Measurements from ENCODE around the gene CLRN1.

The CLRN1 gene

DNA sequence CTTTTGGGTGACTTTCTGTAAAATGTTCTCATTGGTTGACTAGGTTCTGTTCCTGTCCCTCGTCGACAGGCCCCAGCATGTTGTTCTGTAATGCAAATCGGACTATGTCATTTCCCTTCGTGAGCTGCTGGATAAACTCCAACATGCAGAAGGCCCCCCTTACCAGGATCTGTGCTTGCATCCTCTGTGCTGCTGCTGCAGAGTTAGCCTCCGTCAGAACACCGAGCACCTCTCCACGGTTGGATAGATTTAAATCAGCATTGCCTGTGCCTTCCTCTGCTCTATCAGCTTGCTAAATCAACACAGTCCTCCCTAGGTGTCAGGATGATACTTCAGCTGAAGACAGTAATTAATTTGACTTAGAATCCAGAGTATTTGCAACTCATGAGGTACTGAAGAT is 54.6 kb downstream of the CLRN1 start:
- no peak for DNase-seq

DNA sequence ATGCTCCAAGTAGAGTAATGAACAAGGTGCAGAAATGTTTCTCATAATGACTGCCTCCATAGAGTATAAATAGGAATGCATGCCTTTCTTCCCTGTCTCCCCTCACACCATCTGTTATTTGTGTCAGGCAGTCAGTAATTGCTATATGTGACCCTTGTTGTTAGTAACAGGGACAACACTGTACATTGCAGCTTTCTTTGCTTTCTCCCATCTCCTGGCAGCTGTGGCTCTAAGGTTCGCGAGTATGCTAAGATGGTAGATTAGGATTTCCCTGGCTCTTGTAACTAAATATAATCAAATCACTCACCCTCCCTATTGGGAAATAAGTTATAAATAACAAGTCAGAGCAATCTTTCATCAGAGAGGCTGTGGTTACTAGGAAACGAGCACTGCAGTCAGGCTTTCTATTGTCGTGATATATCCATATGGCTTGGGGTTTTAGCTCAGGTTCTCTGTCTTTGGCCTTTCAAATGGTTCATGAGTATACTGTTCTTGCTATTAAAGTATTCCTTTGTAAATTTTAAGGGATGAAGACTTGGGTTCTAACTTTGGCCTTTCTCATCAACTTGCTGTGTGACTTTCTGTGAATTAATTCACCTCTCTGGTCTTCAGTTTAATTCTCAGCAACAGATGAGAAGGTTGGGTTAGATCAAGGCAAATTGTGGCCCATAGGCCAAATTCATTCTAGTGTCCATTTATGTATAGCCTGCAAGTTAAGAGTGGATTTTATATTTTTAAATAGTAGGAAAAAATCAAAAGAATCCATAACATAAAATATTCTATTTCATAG is 59.2 kb downstream of the CLRN1 start:
- no peak for DNase-seq

DNA sequence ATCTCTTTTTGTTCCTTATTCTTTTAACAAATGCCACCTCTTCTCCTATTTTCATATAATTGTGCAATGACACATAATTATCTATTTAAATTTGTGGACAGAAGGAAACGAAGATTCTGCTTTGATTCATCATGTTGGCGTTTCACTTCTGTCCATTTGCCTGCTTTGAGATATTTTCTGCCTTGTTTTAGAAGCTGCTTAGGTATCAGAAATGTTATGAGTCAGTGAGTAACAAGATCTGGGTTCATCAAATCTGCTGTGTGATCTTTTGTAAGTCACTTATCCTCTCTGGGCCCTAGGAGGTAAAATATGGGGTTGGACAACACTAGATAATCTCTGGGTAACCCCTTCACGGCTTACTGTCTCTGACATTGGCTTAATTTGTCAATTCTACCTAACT is 60.0 kb downstream of the CLRN1 start:
- DNase-seq = no peak

DNA sequence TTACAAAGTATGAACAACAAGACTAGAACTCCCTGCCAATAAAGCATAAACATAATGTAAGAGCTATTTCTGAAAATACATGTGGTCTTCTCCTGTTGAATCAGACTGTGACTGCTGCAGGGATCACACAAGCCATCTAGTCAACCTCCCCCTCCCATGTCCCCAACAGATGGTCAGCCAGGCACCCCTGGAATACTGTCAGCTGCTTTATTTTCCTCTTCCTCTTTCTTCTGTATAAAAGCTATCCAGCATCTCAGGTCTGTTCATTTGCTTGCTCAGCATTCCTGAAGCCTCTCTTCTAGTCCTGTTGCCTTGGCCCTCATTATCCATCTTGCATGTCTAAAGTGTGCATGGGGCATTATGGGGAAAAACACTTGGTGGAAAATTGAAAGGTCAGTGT is 60.8 kb downstream of the CLRN1 start:
- DNase-seq = no peak

DNA sequence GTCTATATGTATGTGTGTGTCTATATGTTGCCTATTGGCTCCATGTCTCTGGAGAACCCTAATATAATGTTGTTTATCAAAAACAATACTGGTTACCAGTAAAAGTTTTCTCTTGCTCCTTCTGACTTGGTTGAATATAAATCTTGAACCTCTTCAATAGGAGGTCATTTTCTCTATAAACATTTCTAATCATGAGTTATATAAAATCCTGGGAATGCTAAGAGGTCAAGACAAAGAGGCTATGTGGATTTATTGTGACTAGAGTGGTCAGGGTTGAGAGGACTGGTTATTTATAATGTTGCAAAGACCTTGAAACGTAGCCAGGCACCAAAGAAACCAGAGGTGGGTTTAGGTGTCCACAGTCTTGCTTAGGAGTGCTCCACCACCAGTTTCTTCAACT is 66.1 kb downstream of the CLRN1 start:
- no peak for DNase-seq

DNA sequence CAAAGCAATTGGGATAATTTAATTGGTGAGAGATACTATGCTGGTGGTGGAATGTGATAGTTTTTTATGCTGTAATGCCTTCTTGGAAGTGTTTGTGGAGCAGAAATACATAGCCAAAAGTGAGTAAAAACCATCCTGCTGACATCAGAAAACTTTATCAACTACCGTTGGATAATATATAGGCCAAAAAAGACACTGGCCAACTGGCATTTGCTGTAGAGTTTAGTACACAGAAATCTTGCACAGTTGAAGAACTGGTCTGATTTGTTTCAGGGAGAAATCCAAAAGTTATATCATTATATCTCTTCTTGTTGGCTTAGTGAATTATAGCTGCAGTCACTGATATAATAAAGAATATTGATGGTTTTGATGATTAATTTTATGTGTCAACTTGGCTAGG is 66.8 kb downstream of the CLRN1 start:
- DNase-seq = no peak

DNA sequence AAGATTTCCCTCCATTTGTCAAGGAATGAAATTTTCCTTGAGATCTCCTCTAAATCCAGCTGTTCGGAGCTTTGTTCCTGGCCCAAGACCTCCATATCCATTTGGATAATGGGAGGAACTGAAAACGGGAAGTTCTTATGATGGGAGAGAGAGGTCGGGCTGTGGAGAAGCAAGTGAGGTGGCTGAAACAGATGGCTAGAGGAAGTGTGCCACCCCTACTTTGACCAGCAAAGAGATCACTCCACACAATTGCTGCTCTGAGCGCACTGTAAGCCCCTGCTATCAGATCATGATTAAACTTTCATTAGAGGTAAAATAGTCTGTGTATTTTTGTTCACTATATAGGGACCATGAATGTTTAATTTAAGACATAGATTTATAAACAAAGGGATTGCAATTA is 67.2 kb downstream of the CLRN1 start, which contains the start of gene MINDY4B:
Gene MINDY4B (minus strand): TSS at position 101 of the 400 bp plus-strand sequence. CDS start 0 bp downstream, at position 101.
- DNase-seq = no peak

DNA sequence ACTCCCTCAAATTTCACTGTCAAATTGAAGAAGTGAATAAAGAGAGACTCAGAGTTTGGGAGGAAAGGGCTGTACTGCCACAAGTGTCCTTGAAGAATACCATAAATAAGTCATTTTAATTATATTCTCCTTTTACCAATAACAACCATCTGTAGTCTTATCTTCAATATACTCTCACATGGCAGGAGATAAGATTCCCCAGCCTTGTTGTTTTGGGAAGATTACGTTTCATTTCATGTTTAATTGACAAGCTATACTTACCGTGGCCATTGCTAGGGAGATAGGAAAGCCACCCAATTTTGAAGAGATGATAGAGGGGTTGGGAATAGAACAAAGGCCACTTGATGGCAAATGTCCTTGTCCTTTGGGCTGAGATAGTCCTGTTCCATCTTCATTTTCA is 69.5 kb downstream of the CLRN1 start:
- DNase-seq = no peak

DNA sequence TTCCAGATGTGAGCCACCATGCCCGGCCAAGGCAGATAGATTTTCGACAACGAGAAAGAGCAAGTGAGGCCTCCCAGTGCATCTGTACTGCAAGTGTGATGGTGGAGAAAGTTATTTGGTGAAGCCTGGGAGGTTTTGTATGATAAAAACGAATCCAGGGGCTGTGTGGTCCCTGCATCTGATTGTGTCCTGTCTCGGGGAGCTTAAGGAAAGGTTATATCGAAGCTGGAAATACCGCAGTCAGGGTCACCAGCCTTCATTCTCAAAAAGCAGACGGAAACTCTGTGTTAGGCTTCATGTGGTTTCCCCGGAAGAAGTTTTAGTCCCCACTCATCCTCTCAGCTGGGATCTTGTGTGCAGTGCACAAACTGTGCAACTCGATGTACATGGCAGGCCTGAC is 70.7 kb downstream of the CLRN1 start:
- DNase-seq = no peak

DNA sequence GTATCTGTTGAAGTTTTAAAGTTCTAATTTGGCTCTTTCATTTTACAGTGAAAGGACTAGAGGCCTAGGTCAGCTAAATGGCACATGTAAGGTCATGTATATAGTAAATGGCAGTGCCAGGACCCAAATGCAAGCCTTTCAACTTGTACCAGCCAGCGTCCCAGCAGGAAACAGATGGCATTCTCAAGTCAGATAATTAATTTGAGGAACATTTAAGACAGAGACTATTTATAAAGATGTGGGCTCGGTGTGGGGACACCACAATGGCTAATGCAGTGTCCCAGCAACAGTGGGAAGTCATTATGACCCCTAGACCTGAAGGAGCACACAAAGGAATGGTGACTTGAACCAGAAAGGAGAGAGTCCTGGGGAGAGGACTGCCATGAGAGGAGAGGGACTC is 73.4 kb downstream of the CLRN1 start:
- DNase-seq = no peak

DNA sequence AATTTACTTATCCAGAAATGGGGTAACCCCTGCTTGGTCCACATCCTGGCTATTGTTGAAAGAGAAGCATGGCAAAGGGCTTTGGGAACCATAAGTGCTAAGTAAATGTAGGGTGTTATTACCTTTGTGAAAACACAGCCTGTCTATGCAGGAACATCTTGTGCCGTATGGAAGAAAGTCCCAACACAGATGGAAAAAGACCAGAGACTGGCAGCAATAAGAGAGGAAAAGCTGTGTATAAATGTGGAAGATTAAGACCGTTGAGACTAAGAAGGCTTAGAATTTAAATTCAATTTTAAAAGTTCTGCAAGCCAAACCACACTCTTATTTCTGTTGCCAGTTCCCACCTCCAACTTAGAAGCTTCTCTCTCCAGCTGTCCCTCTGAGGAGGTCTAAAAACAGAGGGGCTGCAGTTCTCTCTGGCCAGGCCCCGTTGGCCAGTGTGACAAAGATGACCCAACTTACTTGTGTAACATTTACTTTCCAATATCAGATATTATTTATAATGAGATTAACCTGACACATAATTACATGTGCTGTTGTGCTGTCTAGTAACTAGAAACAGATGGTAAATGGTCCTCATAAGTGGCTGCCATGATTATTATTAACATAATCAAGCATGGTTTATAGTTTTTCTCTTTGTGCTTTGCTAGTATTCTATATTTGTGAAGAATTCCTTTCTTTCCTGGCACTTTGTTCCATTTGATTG is 74.3 kb downstream of the CLRN1 start:
- no peak for DNase-seq

DNA sequence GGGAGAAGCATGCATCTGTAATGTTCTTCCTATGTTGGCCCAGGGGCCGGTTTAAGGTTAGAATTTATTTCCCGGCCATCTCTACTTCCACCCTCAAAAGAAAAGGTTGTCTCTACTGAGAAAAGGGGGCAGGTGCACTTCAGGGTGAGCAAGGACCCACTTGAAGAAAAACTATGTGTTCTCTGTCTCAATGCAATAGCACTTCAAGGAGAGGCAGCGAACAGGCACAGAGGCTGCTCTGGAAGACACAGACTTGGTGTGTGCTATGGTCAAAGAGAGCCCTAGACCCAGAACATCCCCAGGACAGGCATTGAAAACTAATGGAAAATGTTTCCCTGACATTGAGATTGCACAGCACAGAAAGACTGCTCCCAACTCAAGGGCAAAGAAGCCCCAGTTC is 74.9 kb downstream of the CLRN1 start:
- no peak for DNase-seq

DNA sequence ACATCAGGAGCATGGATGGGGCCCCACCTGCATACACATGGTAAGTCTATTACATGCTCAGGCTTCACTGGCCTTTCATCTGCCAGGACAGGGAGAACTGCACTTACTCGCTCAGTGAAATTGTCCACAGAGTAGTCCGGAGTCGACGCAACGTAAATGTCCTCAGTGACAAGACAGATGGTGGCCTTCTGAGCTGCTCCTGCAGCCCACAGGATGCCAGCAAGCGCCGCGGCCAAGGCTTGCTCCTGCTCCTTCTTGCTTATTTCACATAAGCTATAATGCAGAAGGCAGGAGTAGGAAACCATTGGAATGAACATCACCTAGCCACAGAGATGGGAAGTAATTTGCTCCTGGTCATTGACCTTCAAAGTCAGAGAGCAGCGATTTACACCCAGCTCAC is 81.7 kb downstream of the CLRN1 start:
- DNase-seq = no peak

DNA sequence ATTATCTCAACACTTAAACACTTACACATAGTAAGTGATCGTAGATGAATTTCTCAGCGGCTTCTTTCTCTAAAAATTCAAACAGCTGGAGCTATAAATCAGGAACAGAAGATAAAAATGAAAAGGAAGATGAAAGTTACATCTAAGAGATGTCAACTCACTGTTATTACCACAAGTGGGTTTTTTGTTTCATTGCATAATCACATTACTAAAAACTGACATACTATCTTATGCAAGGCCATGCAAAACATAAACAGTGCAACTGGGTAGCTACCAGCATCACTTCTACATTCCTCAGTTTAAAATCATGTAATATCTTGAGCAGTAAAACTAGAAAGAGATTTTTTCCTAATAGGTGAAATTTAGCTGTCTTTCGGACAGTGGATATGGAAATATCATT is 82.2 kb downstream of the CLRN1 start:
- DNase-seq = no peak

DNA sequence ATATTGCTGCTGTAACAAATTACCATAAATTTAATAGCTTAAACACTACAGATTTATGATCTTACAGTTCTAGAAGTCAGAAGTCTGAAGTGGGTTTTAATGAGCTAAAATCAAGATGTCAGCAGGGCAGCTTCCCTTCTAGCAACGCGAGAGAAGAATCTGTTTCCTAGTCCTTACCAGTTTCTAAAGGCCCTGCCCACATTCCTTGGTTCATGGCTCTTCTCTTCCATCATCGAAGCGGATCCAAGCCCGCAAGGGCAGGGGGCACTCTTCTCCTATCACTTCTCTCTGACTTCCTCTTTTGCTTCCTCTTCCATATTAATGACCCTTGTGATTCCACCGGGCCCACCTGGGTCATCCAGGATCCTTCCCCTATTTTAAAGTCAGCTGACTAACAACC is 83.4 kb downstream of the CLRN1 start:
- DNase-seq = no peak

DNA sequence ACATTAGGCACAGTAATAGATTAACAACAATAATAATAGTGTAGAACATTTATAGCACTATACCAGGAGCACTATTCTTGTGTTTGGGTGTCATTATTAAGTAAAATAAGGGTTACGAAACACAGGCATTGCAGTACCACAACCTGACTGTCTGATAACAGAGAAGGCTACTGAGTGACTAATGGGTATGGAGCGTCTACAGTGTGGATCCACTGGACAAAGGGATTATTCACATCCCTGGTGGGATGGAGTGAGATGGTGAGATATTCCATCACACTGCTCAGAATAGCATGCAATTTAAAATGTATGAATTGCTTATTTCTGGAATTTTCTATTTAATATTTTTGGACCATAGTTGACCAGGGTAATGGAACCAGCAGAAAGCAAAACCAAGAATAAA is 85.5 kb downstream of the CLRN1 start:
- no peak for DNase-seq

DNA sequence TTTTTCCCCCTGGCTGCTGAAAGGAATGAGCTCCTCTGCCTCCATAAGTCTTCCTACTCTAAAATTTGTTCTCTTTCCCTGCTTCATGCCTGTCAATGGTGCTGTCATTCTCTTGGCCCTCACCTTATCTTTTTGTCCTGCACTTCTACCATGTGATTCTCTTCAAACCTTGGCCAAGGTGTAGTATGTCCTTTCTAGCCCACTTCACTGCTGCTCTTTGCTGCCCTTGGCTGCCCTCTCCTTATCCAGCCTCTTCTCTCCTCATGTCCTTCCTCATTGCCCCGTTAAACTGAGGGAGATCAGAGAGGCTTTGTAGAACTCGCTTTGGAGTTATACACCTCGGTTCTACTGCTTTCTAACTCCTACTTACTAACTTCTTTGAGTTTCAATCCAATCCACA is 87.0 kb downstream of the CLRN1 start:
- no peak for DNase-seq

DNA sequence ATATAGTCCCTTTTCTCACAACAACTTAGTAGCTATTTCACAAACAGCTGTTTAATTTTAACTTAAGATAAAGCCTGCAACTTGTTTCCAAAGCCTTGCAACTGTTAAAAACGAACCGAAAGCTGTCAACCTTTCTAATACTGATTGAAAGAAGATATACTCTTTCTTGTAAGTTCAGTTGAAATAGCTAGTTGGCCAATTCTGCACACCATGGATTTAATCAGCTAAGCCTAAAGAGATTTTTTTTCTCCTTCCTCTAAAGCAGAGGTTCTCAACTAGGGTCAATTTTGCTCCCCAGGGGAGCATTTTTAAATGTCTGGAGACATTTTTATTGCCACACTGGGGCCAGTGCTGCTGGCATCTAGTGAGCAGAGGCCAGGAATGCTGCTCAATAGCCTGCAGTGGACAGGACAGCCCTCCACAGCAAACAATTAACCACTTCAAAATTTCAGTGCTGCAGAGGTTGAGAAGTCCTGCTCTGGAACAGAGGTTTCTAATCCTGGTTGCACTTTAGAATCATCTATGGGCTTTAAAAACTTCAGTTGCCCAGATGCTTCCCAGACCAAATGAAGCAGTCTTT is 93.4 kb downstream of the CLRN1 start:
- DNase-seq = no peak

DNA sequence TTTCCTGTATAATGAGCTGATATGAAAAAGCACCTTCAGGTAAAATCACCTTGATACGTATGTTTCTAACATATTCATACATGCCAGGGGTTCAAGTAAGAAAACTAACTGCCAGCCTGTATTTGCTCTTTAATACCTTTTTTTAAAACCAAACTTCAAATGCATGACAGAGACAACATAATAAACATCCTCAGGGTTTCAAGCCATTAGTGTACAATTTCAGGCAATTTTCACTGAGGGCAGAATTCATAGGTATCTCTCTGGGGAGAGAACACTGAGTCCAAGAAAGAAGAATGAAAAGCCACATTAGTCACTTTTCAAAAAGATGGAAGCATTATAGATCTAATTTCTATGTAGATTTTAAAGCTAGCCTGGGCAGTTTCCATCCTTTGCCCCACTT is 94.2 kb downstream of the CLRN1 start:
- DNase-seq = no peak

DNA sequence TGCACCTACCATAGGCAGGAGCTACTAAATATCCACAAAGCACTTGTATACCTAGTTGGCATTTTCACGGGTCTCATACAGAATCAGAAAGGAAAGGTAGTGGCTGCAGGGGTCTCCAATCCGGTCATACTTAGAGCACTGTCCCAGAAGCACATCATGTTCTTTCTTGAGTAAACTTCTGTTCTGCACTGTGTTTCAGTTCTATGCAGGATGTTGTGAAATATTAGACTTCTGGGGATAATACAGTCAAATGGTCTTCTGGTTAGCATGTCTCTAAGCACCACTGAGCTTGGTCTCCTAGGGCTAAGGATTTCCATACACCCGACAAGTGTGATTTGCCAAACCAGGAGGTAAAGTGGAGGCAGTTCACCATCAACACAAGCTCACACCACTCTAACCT is 95.2 kb downstream of the CLRN1 start:
- DNase-seq = no peak

DNA sequence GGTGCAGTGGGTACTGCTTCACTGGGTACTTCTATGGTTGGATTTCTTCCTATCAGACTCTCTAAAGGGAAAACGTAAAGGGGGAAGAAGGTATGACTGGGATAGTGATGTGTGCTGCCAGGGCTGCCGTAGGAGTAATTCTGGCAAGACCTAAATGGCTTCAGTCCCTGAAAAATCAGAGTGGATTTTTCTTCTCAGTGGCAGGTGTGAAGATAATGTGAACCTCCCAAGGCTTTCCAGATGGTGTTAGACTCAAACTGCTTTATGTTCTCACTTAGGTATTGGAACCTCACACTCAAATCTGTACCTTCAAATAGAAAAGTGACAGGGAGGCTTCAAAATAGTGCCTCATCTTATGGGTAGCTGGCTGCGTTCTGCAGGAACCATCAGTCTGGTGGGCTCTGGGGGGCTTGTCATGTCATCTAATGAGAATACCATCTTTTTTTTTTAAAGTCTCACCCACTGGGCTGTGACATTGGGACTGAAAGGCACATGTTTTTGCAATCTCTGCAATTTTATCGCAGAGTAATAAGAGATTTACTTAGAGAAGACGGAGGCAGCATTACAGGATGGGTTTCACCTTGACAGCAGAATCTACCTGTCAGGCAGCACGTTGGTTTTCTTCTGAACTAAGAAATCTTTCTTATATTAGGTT is 95.8 kb downstream of the CLRN1 start:
- no peak for DNase-seq

Measured in CD4-positive, alpha-beta T cell treated with Interleukin-6 for 4 hours (primary cell).